Activated CD4-positive, alpha-beta T cell treated with anti-CD3 and anti-CD28 coated beads for 24 hours (primary cell): ENCODE data around the gene KRTAP20-1.

ENCODE experiments used
- DNase-seq, 2 donors: peaks; one replicate each; pipeline ENCODE4 v3.0.0-alpha.2; 2020; ENCODE audit warnings: low read depth in 2 of 2

Gene KRTAP20-1, protein sequence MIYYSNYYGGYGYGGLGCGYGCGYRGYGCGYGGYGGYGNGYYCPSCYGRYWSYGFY

DNA sequence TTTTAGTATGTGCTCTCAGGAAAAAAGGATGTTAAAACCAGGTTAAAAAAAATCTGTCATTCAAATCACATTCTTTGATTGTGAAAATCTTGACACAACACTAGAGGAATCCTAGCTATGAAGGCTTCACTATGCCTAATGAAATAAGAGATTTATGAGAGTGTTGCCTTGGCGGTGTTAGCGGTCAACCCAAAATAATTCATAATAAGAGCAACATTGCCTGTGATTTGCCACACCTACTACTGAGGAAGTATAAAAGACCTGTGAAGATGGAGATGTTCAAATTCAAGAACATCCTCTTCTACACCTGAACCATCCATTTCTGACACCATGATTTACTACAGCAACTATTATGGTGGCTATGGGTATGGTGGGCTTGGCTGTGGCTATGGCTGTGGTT, at the start of gene KRTAP20-1:
TSS of gene KRTAP20-1 (plus strand) at position 301 of the 400 bp plus-strand sequence. CDS start at position 331, 30 bp downstream.
- DNase-seq = no peak

DNA sequence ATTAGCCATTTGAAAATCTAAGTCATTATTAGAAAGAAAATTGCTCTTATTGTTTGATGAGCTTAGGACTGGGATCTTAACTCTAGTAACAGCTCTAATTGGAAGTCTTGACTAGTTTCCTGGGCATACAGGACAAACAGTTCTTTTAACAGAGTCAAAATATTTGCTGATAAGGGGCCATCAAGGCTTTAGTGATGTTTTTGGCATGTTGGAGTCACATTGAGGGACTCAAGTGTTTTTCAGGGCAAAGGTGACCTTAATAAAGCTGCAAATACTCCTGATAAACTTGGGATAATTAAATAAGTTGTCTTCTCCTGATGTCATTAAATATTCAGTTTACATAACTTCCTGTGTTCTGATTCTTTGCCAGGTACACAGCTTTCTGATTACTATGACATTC, 48.6 kb upstream of the KRTAP20-1 start:
- no peak for DNase-seq

DNA sequence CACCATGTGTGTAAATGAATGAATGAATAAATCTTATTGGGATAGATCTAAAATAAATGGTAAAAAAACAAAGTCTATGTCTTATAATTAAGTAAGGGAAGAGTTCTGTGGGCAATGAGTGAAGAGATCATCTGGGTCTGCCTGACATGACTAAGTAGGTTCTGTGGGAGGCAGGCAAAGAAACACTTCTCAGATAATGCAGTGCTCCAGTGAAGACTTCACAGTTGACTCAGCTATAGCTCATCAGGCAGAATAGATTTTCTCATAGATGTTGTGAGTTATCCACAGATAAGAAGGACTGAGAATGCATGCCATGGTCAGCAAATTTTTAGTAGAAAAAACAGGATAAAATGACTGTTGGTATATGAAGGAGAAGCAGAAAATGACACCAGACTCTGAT, 38.5 kb upstream of the KRTAP20-1 start:
- DNase-seq = no peak

DNA sequence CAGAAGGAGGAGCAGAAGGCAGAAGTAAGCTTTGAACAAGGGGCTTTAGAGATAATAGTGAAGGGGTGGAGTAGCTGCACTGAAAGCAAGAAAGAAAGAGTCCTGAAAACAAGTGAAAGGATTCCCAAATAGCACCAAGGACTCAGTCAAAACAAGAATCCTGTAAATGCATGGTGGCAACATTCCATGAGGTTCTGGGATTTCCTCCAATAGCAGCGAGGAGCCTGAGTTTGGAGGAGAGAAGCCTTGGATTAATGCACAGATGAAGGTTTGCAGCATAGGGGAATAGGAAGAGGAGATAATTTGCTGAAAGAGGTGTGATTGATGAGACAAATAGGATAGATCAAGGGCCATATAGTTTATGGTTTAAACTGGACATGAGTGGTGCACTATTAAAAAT, 36.9 kb upstream of the KRTAP20-1 start:
- DNase-seq = no peak

DNA sequence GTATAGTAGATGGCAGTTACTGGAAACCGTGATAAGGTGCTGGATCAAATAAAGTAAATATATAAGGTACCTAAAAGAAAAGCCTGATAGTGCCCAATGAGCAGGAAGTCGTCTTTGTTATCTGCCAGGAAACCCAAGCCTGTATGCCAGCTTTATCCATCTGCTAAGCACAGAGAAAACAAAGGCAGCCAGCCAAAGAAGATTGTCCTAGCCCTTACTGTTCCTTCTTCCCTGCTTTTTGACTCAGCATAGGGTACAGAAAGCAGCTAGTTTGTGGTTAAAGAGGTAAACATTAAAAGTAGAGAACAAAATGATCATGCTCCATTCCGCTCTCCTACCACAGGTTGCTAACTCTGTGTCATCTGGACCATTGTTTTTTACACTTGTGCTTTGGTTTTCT, 36.1 kb upstream of the KRTAP20-1 start:
- no peak for DNase-seq

DNA sequence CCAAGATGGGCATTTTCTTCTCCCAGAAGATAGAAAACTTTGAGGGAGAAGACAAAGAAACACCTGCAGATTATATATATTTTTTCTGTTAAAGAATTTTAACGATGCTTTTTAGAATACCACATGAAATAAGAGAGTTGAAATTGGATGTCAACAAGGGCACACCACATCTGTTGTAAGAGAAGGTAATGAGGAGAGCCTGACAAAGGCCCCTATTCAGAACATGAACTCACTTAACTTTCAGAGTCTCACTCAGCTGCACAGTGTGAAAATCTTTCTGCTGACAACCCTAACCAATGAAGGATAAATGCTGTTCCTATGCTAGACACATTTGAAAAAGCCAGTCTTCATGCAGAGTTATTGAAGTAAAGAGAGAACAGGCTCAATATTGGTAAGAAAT, 33.4 kb upstream of the KRTAP20-1 start:
- DNase-seq = no peak

DNA sequence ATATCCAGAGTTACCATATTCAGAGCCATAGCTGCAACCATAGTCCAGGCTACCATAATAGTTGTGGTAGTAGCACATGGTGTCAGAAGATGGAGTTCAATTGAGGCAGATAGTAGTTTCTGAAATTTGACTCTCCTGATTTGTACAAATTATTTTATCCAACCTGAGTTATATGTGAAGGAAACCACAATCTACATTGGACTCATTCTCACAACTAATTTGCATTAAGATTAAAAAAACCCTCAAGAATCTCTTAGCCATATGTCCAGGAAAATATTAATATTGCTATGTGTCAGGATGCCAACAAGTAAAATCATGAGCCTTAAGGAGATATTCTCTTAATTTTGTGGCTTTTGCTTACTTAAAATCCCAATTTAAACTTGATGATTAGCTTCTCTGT, 25.9 kb upstream of the KRTAP20-1 start, which contains the start of gene KRTAP22-2:
TSS of gene KRTAP22-2 (minus strand) at position 101 of the 400 bp plus-strand sequence.
- DNase-seq = no peak

DNA sequence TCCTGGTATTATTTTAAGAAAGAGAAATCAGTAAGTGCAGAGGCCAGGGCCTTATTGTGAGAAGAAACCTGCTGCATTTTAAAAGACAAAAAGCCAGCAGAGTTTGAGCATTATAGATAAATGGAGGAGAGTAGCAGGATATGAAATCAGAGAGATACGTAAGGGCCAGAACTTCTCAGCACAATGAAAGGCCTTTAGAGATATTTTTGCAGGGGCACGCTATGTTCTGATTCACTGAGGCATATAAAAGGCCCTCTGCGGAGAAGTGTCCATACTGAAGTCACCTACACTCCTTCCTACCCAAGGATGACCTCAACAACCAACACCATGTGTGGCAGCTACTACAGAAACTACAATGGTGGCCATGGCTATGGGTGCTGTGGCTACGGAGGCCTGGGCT, 24.1 kb upstream of the KRTAP20-1 start, which contains the start of gene KRTAP6-3:
TSS of gene KRTAP6-3 (plus strand) at position 301 of the 400 bp plus-strand sequence. CDS start at position 307, 6 bp downstream.
- DNase-seq = no peak

DNA sequence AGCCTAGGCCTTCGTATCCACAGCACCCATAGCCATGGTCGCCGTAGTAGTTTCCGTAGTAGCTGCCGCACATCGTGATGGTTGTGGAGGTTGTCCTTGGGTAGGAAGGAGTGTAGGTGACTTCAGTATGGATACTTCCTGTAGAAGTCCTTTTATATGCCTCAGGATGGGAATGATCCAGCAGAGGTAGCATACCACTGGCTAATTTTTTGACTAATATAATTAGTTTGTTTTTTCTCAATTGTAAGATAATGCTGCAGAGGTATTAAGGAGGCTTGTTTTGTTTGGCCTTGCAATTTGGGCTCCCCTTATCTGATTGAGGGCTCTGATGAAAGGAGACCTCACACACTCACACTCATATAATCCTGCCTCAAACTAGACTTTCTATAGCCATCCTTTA, 17.4 kb upstream of the KRTAP20-1 start, which contains the start of gene KRTAP6-2:
TSS of gene KRTAP6-2 (minus strand) at position 101 of the 400 bp plus-strand sequence. CDS start at position 73, 28 bp downstream.
- no peak for DNase-seq

DNA sequence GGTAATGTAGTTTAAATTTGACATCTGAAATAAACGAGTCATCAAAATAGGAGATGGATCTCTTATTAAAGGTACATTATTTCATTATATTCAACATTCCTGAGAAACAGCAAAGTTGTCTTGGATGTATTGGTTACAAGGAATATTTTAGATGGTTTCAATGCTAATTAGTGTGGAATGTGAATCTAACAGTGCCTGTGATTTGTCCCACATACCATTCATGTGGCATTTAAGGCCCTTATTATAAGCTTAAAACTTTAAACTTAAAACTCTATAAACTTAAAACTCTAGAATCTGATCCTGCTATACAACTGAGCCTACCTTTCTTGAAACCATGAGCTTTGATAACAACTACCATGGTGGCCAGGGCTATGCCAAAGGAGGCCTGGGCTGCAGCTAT, 15.4 kb upstream of the KRTAP20-1 start, which contains the start of gene KRTAP22-1:
TSS of gene KRTAP22-1 (plus strand) at position 301 of the 400 bp plus-strand sequence.
- DNase-seq = no peak

DNA sequence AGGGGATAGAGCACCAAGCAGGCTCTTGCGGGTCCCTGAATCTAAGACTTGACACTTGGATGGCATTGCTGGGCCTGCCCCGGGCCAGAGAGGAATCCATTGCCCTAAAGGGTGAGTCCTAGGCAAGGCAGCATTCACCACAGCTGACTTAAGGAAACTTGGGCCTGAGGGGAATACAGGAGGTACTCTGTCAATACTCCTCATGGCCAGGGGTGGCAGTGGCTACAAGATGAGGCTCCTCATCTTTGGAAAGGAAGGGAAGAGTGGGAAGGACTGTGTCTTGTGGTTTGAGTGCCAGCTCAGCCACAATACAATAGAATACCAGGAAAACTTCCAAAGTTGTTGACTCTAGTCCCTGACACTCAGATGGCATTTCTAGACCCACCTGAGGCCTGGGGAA, 10.3 kb upstream of the KRTAP20-1 start:
- no peak for DNase-seq

DNA sequence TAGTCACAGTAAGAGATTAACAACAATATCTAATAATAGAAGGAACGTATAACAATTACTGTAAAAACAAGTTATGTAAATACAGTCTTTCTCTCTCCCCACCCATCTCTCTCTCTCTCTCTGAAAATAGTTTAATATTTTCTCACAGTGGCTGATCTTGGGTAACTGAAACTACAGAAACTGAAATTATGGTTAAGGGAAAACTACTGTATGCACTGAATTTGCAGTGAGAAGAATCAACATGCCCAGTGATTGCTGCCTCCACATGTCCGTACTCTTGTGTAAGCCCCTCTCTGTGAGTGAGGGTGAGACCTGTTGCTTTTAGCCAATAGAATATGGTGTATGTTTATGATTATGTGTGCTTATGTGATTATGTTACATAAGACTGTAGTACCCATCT, 4.1 kb upstream of the KRTAP20-1 start:
- no peak for DNase-seq

DNA sequence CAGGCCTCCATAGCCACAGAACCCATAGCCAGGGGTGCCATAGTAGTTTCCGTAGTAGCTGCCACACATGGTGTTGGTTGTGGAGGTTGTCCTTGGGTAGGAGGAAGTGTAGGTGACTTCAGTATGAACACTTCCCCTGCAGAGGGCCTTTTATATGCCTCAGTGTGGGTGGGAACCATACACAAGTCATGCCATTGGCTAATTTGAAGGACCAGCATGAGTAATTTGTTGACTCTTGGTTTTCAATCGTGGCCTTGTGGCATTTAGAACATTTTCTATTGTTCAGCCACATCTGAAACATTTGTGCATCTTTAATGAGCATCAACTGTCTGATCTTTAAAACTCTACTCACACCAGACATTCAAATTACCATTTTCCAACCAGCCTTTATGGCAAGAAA, 2.4 kb upstream of the KRTAP20-1 start, which contains the start of gene KRTAP6-1:
TSS of gene KRTAP6-1 (minus strand) at position 95 of the 400 bp plus-strand sequence. CDS start at position 69, 26 bp downstream.
- DNase-seq = no peak

DNA sequence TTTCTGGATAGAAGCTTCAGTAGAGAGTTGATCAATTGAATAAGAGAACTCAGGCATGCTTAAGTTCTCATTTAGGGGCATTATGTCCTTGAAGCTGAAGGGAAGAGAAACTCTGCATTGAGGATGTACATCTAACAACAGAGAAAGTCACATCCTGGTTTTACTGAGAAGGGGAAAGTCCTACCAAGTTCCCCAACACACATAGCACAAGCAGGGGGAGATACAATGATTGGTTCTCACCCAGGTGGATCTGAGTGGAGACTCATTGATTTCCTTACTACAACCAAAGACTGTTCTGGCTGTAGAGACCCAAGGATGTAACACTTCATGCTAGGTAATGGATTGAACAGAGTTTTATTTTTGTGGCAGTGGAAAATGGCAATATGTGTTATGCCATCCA, 1.0 kb upstream of the KRTAP20-1 start:
- no peak for DNase-seq

DNA sequence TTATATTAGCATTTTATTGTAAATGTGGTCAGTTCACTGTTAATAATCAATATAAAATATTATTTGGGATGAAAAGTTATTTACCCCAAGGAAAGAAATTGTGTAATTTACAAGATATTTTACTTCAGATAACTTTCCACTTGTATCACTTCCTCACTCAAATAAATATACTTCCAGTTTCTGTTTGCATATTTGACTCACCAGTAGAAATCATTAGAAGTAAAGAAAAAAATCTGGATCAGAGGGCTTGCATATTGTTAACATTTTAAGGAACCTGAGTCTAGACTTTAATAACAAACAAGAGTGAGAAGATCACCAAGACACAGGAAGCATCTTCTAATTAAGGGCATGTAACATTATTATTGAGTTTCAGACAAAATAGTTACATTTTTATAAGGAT, 3.9 kb downstream of the KRTAP20-1 start:
- no peak for DNase-seq

DNA sequence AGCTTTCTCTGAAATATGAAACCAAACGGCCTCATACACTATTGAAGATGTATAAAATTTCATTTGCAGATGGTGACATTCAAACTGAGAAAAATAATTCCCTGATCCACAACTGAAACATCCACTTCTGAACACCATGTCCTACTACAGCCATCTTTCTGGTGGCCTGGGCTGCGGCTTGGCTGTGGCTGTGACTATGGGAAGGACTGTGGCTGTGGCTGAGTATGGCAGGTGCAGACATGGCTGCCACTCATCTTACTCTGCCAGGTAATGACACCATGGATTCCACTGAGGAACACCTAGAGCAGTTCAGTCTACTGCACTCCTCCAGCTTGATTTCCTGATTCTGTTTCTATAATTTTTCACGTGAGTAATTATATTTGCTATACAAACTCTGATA, 4.3 kb downstream of the KRTAP20-1 start, which contains the start of gene KRTAP20-4:
TSS of gene KRTAP20-4 (plus strand) at position 106 of the 400 bp plus-strand sequence.
- DNase-seq = no peak

DNA sequence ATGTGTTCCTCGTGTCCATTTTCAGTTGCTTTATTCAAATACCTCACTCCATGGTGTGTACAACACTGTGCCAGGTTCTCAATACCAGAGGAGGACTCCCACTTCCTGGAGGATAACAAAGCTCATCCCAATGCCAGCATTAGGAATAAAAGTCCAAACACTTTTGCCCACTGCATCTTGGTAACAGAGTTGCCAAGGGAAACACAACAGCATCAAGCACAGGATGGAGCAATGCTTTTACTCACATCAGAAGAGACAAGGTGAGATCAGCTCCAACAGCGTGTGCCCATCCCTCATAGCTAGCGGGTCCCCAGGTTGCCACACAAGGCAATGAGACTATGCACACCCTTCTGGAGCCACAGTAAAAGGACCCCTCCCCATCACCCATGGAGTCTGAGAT, 7.1 kb downstream of the KRTAP20-1 start:
- no peak for DNase-seq

DNA sequence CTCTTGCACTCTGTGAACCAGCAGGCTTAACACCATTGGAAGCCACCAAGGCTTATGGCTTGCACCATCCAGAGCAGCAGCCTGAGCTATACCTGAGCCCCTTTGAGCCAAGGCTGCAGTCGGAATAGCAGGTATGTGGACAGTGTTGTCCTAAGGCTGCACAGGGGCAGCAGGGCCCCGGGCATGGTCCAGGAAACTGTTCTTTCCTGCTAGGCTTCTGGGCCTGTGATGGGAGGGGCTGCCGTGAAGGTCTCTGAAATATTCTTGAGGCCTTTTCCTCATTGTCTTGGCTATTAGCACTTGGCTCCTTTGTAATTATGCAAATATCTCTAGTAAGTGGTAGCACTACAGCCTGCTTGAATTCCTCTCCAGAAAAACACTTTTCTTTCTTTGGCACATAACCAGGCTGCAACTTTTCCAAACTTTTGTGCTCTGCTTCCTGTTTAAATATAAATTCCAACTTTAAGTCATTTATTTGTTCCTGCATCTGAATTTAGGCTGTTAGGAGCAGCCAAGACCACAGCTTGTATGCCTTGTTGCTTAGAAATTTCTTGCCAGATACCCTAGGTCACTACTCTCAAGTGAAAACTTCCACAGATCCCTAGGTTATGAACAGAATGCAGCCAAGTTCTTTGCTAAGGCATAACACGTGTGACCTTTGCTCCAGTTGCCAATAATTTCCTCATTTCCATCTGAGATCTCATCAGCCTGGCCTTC, 9.4 kb downstream of the KRTAP20-1 start:
- no peak for DNase-seq

DNA sequence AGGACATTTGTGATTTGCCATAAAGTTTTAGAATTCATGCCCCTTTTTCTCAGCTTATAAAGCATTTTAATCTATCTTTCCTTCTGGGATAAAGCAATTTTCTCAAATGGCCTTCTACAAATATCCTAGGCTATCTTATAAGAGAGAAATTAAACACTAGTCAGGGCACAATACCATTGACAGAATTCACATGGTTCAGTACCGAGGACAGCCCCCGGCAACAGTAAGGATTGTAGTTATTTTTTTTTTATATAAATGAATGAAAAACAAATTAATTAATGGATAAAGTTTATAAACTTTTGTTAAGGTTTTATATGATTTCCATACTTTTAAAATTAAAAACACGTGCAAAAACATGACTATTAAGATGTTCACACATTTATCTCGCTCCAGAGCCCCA, 11.9 kb downstream of the KRTAP20-1 start:
- DNase-seq = no peak

DNA sequence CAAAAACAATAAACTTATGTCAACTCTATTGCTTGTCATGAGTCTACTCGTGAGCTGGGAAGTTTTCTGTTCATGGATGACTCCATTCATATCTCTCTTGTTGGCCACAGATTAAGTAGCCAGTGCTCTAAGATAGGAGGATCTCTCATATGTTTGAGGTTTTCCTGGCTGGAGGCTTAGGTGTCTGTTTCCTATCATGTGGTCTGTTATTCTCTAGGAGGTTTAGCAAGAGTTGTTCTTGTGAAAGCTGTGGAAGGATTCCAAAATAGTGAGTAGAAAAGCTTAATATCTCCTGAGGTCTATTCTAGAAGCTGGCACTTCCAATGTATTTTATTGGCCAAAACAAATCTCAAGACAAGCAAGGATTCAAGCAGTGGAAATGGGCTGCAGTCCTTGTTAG, 13.0 kb downstream of the KRTAP20-1 start:
- DNase-seq = no peak

DNA sequence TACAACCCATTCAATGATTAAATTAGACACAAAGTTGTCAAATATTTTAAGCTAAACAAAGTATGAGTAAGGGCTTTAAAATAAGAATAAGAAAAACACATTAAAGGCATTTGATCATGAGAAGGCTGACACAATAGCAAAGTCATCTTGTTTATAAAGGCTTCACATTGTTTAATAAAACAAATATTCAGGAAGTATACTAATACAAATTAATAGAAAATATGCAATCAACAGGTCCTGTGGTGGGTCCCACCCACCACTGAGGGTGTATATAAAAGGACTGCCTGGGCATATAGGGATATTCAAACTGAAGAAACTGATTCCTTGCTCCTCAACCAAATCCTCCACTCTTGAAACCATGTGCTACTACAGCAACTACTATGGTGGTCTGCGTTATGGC, 18.7 kb downstream of the KRTAP20-1 start, which contains the start of gene KRTAP20-2:
TSS of gene KRTAP20-2 (plus strand) at position 301 of the 400 bp plus-strand sequence. CDS start at position 359, 58 bp downstream.
- DNase-seq = no peak

DNA sequence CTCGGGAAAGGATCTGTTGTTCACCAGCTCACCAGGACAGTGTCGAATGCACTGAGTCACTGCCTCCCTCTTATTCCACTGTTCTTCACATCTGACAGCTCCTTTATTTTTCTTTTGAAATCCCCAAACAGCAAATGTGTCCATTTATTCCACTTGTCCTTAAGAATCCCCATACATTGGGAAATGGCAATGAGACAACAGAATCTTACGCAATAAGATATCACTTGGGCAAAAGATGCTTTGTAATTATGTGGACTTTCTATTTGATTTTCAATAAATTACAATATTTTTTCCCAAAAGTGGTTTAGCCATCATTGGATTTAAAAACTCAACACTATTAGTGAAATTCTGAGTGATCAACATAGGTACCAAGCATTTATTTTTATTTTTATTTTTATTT, 22.5 kb downstream of the KRTAP20-1 start:
- DNase-seq = no peak

DNA sequence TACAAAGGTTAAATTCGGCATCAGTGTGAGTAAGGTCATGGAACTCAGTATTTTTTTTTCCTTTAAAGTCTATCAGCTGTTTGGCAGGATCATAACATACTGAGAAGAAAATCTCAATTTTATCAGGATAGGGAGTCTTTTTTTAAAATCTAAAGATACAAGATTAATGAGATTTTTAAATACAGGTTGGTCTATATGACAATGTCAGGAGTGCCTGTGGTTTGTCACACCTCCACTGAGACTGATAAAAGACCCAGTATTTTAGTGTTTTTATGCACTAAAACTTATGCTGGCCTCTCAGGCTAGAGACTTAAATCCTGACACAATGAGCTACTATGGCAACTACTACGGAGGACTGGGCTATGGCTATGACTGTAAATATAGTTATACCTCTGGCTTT, 26.3 kb downstream of the KRTAP20-1 start, which contains the start of gene KRTAP20-3:
TSS of gene KRTAP20-3 (plus strand) at position 301 of the 400 bp plus-strand sequence.
- no peak for DNase-seq
